MG63 (cell line): ENCODE results near the gene EXOC6. TPM values are rescaled to one million over a fixed set of nuclear protein-coding genes. Genes with fewer than 3 reads are reported as not detected.
A peak's percentile ranks its signal among the peaks of the same experiment; 100 is the strongest.

ENCODE experiments used
- DNase-seq: peaks from one replicate; pipeline ENCODE4 v3.0.0-alpha.2; 2020
- H3K27me3 ChIP-seq: fragments of 250-450 bp; sonication (Bioruptor Pico); 2 replicates; pipeline ENCODE4 v1.5.1; 2020; ENCODE audit warnings: mild to moderate bottlenecking, moderate library complexity
- H3K36me3 ChIP-seq: fragments of 250-450 bp; sonication (Bioruptor Pico); 2 replicates; pipeline ENCODE4 v1.5.1; 2020; ENCODE audit warnings: mild to moderate bottlenecking, moderate library complexity
- H3K4me3 ChIP-seq: fragments of 250-450 bp; sonication (Bioruptor Pico); 2 replicates; pipeline ENCODE4 v1.5.1; 2020; ENCODE audit warnings: mild to moderate bottlenecking, moderate library complexity
- H3K9me3 ChIP-seq: fragments of 250-450 bp; sonication (Bioruptor Pico); 2 replicates; pipeline ENCODE4 v1.5.1; 2020; ENCODE audit warnings: mild to moderate bottlenecking, moderate library complexity
- total RNA-seq: library from RNA; depleted of rRNA; stranded (reverse); fragments of >200 nt; shearing (Covaris generic); gene quantifications from 2 replicates; pipeline ENCODE4 v1.2.3, GENCODE V29; 2014; ENCODE audit warnings: low replicate concordance

EXOC6 gene
- total RNA-seq, 1 experiment from 2014 or later: 10.8 TPM

GRCh38 chr10:92829786-92830377, 18.4 kb upstream of the EXOC6 start:
- DNase-seq: no peak
- Histone ChIP-seq H3K36me3 (no peaks in the 10 kb centered on the region), H3K4me3 (no peak overlapping the region), H3K27me3 (no peaks in the 10 kb centered on the region), H3K9me3 (no peaks in the 10 kb centered on the region)

GRCh38 chr10:92830478-92831389, 17.6 kb upstream of the EXOC6 start:
- no peak for DNase-seq
- no peak overlapping the region for H3K4me3 ChIP-seq
- no peaks in the 10 kb centered on the region for H3K36me3 ChIP-seq
- no peaks in the 10 kb centered on the region for H3K27me3 ChIP-seq
- no peaks in the 10 kb centered on the region for H3K9me3 ChIP-seq

- Histone ChIP-seq H3K27me3 (no peaks in the 10 kb centered on the region), H3K9me3 (no peaks in the 10 kb centered on the region), H3K36me3 (no peaks in the 10 kb centered on the region), H3K4me3 (no peak overlapping the region)
- DNase-seq: no peak
These were observed 16.2 kb upstream of the EXOC6 start for GRCh38 chr10:92832121-92832520.

GRCh38 chr10:92832998-92833650, 15.2 kb upstream of the EXOC6 start:
- Histone ChIP-seq H3K27me3 (no peaks in the 10 kb centered on the region), H3K9me3 (no peaks in the 10 kb centered on the region), H3K4me3 (no peak overlapping the region), H3K36me3 (no peaks in the 10 kb centered on the region)
- no peak for DNase-seq

GRCh38 chr10:92834331-92834730, 14.0 kb upstream of the EXOC6 start:
- no peak overlapping the region for H3K4me3 ChIP-seq
- DNase-seq: no peak
- H3K27me3 ChIP-seq: no peaks in the 10 kb centered on the region
- no peaks in the 10 kb centered on the region for H3K9me3 ChIP-seq
- no peaks in the 10 kb centered on the region for H3K36me3 ChIP-seq

DNA sequence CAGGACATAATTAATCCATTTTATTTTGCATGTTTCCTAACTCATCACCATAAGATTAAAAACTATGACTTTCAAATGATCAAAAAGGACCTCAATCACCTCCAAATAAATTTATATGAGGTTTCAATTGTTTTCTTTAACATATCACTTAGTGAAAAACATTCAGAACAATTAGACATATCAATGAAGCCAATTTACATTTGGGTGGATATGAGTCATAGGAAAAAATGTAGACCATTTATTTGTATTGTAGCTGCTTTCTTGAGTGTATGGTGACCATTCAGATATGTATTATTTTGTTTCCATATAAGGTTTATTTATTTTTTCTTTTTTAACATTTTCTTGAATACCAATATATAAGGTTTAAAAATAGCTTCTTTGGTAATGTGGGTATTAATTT, 13.3 kb upstream of the EXOC6 start:
- no peaks in the 10 kb centered on the region for H3K27me3 ChIP-seq
- DNase-seq: no peak
- no peaks in the 10 kb centered on the region for H3K36me3 ChIP-seq
- H3K9me3 ChIP-seq: no peaks in the 10 kb centered on the region
- H3K4me3 ChIP-seq: no peak overlapping the region

DNA sequence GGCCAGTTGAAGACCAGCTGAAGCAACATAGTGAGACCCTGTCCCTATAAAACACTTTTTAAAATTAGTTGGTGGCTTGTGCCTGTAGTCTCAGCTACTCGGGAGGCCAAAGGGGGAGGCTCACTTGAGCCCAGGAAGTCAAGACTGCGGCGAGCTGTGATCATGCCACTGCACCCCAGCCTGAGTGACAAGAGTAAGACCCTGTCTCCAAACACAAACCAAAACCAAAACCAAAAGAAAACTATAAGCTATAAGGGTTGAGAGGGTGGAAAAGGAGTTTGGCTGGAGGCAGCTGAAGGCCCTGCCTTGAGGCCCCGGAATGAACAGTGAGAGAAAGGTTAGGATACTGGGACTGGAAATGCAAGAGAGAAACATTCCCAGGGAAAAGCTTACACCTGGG, 10.9 kb upstream of the EXOC6 start:
- Histone ChIP-seq H3K4me3 (no peak overlapping the region), H3K9me3 (no peaks in the 10 kb centered on the region), H3K27me3 (no peaks in the 10 kb centered on the region), H3K36me3 (no peaks in the 10 kb centered on the region)
- no peak for DNase-seq

- DNase-seq: peak; percentile 13
- H3K4me3 ChIP-seq: no peak overlapping the region
- no peaks in the 10 kb centered on the region for H3K27me3 ChIP-seq
- no peaks in the 10 kb centered on the region for H3K36me3 ChIP-seq
- H3K9me3 ChIP-seq: no peaks in the 10 kb centered on the region
These were observed 8.9 kb upstream of the EXOC6 start for GRCh38 chr10:92839191-92840085.

GRCh38 chr10:92844746-92845145, 3.6 kb upstream of the EXOC6 start:
- H3K9me3 ChIP-seq: no peaks in the 10 kb centered on the region
- no peaks in the 10 kb centered on the region for H3K36me3 ChIP-seq
- H3K27me3 ChIP-seq: no peaks in the 10 kb centered on the region
- DNase-seq: no peak
- H3K4me3 ChIP-seq: no peak overlapping the region

DNA sequence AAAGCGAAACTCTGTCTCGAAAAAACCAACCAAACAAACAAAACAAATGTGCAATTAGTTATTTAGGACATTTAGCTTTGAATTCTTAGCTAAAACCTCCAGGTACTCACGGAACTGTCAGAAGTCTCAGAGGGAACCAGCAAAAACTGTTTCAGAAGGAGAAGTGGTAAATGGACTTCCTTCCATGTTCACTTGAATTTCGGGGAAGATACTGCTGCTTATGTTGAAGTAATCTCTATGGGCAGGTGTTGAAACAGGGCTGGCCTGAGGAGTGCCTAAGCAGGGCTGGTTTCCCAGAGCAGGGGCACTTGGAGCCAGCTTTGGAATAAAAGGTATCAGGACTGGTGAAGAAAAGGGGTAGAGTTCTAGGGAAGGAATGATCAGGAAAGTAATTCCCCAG, 2.4 kb upstream of the EXOC6 start:
- H3K4me3 ChIP-seq: no peak overlapping the region
- no peaks in the 10 kb centered on the region for H3K27me3 ChIP-seq
- DNase-seq: no peak
- H3K9me3 ChIP-seq: no peaks in the 10 kb centered on the region
- H3K36me3 ChIP-seq: no peaks in the 10 kb centered on the region

DNA sequence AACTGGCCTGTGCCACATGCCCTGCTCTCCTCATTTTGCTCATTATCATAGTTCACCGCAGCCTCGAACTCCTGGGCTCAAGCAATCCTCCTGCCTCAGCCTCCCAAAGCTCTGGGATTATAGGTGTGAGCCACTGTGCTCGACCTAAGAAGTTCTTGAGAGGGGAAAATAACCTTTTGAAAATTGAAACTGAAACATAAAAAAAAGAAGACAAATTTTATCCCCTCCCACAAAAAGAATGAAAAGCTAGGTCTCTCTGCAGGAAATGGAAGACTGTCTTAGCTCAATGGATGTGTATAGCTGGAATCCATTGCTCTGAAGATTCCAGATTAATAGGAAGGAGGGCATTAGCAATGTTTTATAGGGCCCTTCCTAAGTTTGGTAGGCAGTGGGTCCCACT, 2.0 kb upstream of the EXOC6 start:
- no peaks in the 10 kb centered on the region for H3K36me3 ChIP-seq

GRCh38 chr10:92846854-92847201, 1.5 kb upstream of the EXOC6 start:
- no peak for DNase-seq
- Histone ChIP-seq H3K9me3 (no peaks in the 10 kb centered on the region), H3K27me3 (no peaks in the 10 kb centered on the region), H3K36me3 (no peaks in the 10 kb centered on the region), H3K4me3 (no peak overlapping the region)

More for the DNA sequence above, 2.0 kb upstream of the EXOC6 start:
- no peak for DNase-seq
- Histone ChIP-seq H3K27me3 (no peaks in the 10 kb centered on the region), H3K9me3 (no peaks in the 10 kb centered on the region), H3K4me3 (no peak overlapping the region)

DNA sequence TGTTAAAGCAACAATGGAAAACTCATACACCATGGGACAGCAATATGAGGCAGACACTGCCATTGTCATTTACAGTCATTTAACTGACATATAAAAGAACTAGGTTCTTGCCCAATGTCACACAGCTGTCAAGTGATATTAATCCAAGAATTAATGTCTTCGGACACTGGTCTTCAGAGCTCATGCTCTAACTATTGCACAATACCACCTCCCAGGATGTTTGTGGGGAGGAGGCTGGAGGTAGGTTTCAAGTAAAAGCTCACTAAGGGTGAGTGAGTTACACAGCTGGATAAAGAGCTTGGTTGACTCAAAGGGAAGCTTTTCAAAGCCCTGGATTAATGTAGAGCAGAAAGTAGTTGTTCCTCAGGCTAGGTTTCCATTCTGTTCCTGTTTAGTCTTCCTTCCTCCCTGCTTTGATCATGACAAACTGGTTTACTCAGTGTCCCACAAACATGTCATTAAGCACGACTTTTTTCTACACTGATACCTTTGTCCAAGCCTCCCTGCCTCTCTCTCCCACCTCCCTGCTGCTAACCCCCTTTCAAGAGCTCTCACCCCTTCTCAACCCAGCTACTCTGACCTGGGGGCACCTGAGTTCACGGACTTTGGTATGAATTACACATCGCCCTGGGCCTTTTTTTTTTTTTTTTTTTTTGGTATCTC, 987 bp upstream of the EXOC6 start:
- Histone ChIP-seq H3K36me3 (no peaks in the 10 kb centered on the region; the same call in 1 of the 2 replicates), H3K4me3 (no peak overlapping the region), H3K9me3 (no peaks in the 10 kb centered on the region), H3K27me3 (no peaks in the 10 kb centered on the region)
- no peak for DNase-seq

GRCh38 chr10:92848037-92848440, 281 bp upstream of the EXOC6 start:
- Histone ChIP-seq H3K27me3 (no peaks in the 10 kb centered on the region), H3K9me3 (no peaks in the 10 kb centered on the region), H3K4me3 (peak overlapping the region; percentile 86), H3K36me3 (no peaks in the 10 kb centered on the region; the same call in 1 of the 2 replicates)
- no peak for DNase-seq

DNA sequence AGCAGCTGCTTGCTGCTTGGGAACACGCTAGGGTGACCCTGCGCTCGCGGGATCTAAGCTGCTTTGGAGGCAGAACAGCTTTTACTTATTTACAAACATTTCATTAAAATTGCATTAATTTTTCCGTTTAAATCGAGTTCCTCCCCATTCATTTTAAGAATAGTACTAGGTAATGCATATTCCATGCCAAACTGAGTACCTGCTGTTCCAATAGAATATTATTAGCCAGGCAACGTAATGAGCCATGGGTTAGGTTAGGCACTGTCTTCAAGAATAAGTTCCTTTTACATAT, 860 bp downstream of the EXOC6 start:
- H3K4me3 ChIP-seq: peak overlapping the region; percentile 86
- H3K36me3 ChIP-seq: no peaks in the 10 kb centered on the region; the same call in 1 of the 2 replicates
- no peaks in the 10 kb centered on the region for H3K27me3 ChIP-seq
- DNase-seq: no peak
- no peaks in the 10 kb centered on the region for H3K9me3 ChIP-seq

DNA sequence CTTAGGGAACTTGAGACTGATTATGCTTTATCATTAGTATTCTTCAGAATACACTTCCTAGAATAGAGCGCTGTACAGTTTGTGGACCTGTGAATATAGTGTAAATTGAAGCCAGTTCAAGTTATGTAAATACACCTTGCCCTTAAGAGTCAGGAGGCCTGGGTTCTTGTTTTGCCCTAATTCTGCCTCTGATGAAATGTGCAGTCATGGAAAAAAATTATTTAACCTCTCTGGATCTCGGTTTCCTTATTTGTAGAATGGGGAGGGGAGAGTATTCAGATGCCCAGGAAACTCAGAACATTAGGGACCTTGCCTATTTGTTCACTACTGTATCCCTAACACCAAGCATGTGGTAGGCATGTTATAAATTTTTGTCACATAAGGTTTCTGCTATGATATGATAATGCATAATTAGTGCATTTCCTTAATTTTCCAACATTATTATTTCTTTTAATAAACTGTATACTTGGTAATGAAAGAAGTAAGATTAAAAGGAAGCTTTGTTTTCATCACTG, 1.3 kb downstream of the EXOC6 start:
- Histone ChIP-seq H3K27me3 (no peaks in the 10 kb centered on the region), H3K9me3 (no peaks in the 10 kb centered on the region), H3K4me3 (peak overlapping the region; percentile 86), H3K36me3 (no peaks in the 10 kb centered on the region; the same call in 1 of the 2 replicates)
- no peak for DNase-seq
